ENCODE measurements around the gene KRT84. TPM values are rescaled to one million over a fixed set of nuclear protein-coding genes. Genes with fewer than 3 reads are reported as not detected.

Gene KRT84
- polyA plus RNA-seq, 1 experiment: not detected

- no peak overlapping the region for H3K4me3 ChIP-seq (ENCODE audit: low read depth, low read length)
- H3K9me3 ChIP-seq (ENCODE audit: control insufficient read depth, insufficient read depth, low read length): peaks cover 4% of the 10 kb centered on the region
- CTCF ChIA-PET: interaction anchor here (1.1 to 3.8 kb wide), 3 partner anchors 40 to 175 kb away, joined by 3 to 14 read pairs (median 5); no protein-coding TSS in a partner anchor
- TF ChIP-seq, protein P1, sequence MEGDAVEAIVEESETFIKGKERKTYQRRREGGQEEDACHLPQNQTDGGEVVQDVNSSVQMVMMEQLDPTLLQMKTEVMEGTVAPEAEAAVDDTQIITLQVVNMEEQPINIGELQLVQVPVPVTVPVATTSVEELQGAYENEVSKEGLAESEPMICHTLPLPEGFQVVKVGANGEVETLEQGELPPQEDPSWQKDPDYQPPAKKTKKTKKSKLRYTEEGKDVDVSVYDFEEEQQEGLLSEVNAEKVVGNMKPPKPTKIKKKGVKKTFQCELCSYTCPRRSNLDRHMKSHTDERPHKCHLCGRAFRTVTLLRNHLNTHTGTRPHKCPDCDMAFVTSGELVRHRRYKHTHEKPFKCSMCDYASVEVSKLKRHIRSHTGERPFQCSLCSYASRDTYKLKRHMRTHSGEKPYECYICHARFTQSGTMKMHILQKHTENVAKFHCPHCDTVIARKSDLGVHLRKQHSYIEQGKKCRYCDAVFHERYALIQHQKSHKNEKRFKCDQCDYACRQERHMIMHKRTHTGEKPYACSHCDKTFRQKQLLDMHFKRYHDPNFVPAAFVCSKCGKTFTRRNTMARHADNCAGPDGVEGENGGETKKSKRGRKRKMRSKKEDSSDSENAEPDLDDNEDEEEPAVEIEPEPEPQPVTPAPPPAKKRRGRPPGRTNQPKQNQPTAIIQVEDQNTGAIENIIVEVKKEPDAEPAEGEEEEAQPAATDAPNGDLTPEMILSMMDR (IDR thresholded peaks at IDR 0.05; ENCODE audit: low read depth, low read length): no peak
- POLR2A ChIA-PET: no interaction called here
- no peak for DNase-seq (ENCODE audit: low read depth, low spot score)
- H3K27me3 ChIP-seq (ENCODE audit: control insufficient read depth, insufficient read depth, low read length): peaks cover 29% of the 10 kb centered on the region
- H3K27ac ChIP-seq (ENCODE audit: low read depth, low read length): no peak overlapping the region
These were observed 53.6 kb downstream of the KRT84 start for GRCh38 chr12:52331833-52332232.

GRCh38 chr12:52331039-52331438 is 54.4 kb downstream of the KRT84 start:
- H3K27me3 ChIP-seq (ENCODE audit: control insufficient read depth, insufficient read depth, low read length): peaks cover 29% of the 10 kb centered on the region
- H3K27ac ChIP-seq (ENCODE audit: low read depth, low read length): no peak overlapping the region
- ChIA-PET POLR2A (no interaction called here), CTCF (interaction anchor here (1.0 to 3.8 kb wide), 5 partner anchors 41 to 549 kb away, joined by 3 to 14 read pairs (median 5); no protein-coding TSS in a partner anchor)
- DNase-seq (ENCODE audit: low read depth, low spot score): no peak
- no peak overlapping the region for H3K4me3 ChIP-seq (ENCODE audit: low read depth, low read length)
- TF ChIP-seq, protein P1 (IDR thresholded peaks at IDR 0.05; ENCODE audit: low read depth, low read length): no peak
- peaks cover 4% of the 10 kb centered on the region for H3K9me3 ChIP-seq (ENCODE audit: control insufficient read depth, insufficient read depth, low read length)

GRCh38 chr12:52327830-52328500 is 57.5 kb downstream of the KRT84 start:
- no peak overlapping the region for H3K27ac ChIP-seq (ENCODE audit: low read depth, low read length)

More at GRCh38 chr12:52327830-52328500, 57.5 kb downstream of the KRT84 start:
- CTCF ChIA-PET: interaction anchor here (0.5 to 4.7 kb wide), 35 partner anchors 7 to 652 kb away, joined by 3 to 103 read pairs (median 5); no protein-coding TSS in a partner anchor
- H3K27me3 ChIP-seq (ENCODE audit: control insufficient read depth, insufficient read depth, low read length): peaks cover 31% of the 10 kb centered on the region
- H3K4me3 ChIP-seq (ENCODE audit: low read depth, low read length): no peak overlapping the region
- H3K9me3 ChIP-seq (ENCODE audit: control insufficient read depth, insufficient read depth, low read length): no peaks in the 10 kb centered on the region
- TF ChIP-seq, protein P1 (IDR thresholded peaks at IDR 0.05; ENCODE audit: low read depth, low read length): no peak
- POLR2A ChIA-PET: interaction anchor here (1.3 kb wide), 1 partner anchor 16 kb away, joined by 3 read pairs; no protein-coding TSS in a partner anchor
- no peak for DNase-seq (ENCODE audit: low read depth, low spot score)

Other genes with a start within 250 kb of the KRT84 start
- 2.1 and 2.3 TPM in 2 replicates for gene KRT80, start 193.6 kb downstream of the KRT84 start, polyA plus RNA-seq (2011; rRNA removed)
- 1.0 and 4.6 TPM in 2 replicates for gene KRT7, start 152.4 kb downstream of the KRT84 start, polyA plus RNA-seq (2011; rRNA removed)
- gene KRT86, start 111.0 kb downstream of the KRT84 start, polyA plus RNA-seq (2011; rRNA removed): 0.04 TPM in 1 of 2 replicates, not detected in the other
- gene KRT81, start 94.1 kb downstream of the KRT84 start, polyA plus RNA-seq (2011; rRNA removed): 0.24 and 2.3 TPM in 2 replicates
- gene KRT83, start 64.3 kb downstream of the KRT84 start, polyA plus RNA-seq (2011; rRNA removed): 0.04 TPM in 1 of 2 replicates, not detected in the other
- not detected in 2 replicates for gene KRT85, start 18.2 kb downstream of the KRT84 start, polyA plus RNA-seq (2011; rRNA removed)
- gene KRT82, start 20.7 kb upstream of the KRT84 start, polyA plus RNA-seq (2011; rRNA removed): not detected in 2 replicates
- not detected in 2 replicates for gene KRT75, start 48.7 kb upstream of the KRT84 start, polyA plus RNA-seq (2011; rRNA removed)
- gene KRT6B, start 66.5 kb upstream of the KRT84 start, polyA plus RNA-seq (2011; rRNA removed): not detected in 2 replicates
- gene KRT6C, start 88.2 kb upstream of the KRT84 start, polyA plus RNA-seq (2011; rRNA removed): not detected in 2 replicates
- gene KRT6A, start 107.6 kb upstream of the KRT84 start, polyA plus RNA-seq (2011; rRNA removed): not detected in 2 replicates
- 0.31 TPM in 1 of 2 replicates, not detected in the other for gene KRT5, start 134.7 kb upstream of the KRT84 start, polyA plus RNA-seq (2011; rRNA removed)
- gene KRT71, start 167.5 kb upstream of the KRT84 start, polyA plus RNA-seq (2011; rRNA removed): not detected in 2 replicates
- gene KRT74, start 188.2 kb upstream of the KRT84 start, polyA plus RNA-seq (2011; rRNA removed): not detected in 2 replicates
- not detected in 2 replicates for gene KRT72, start 215.8 kb upstream of the KRT84 start, polyA plus RNA-seq (2011; rRNA removed)
- gene KRT73, start 232.9 kb upstream of the KRT84 start, polyA plus RNA-seq (2011; rRNA removed): not detected in 2 replicates

Measured in AG04450 (cell line).